ENCODE measurements around the gene HECTD4. TPM values are rescaled to one million over a fixed set of nuclear protein-coding genes. Genes with fewer than 3 reads are reported as not detected.

Gene HECTD4
- total RNA-seq, 1 experiment from 2014 or later: 32.5 TPM

DNA sequence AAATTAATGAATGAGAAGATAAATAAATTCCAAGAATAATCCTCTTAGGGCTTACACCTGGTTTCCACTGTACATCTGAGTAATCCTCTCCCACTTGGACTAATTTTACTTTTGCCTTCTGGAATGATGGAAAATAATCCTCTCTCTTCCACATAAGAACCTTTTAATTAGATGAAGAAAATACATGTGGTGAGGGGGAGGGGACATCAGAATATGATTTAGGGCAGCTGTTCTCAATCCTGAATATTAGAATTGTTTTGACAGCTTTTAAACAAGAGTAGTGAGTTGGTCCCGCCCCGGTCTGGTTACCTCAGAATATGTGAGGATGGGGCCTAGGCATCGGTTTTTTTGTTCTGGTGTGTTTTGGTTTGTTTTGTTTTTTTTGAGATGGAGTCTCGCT, 51.5 kb downstream of the HECTD4 start:
- Histone ChIP-seq H4K20me1 (ENCODE audit: insufficient read depth, low read depth, low read length) (0 out of 2 replicates have a peak, but pooled peaks cover 4% of the 10 kb centered on the region), H3K4me1 (ENCODE audit: low read length) (peaks cover 16% of the 10 kb centered on the region), H3K9me2 (replicated peaks; ENCODE audit: insufficient read depth, low read length) (no peaks in the 10 kb centered on the region), H3K36me3 (ENCODE audit: insufficient read depth, low read length) (no peaks in the 10 kb centered on the region), H3K27ac (ENCODE audit: low read length) (no peak overlapping the region), H3K79me2 (ENCODE audit: low read length) (peaks cover 69% of the 10 kb centered on the region), H2AFZ (ENCODE audit: low read length) (no peak overlapping the region), H3K4me2 (ENCODE audit: low read depth, low read length, poor library complexity, severe bottlenecking) (no peak overlapping the region), H3K27me3 (ENCODE audit: low read length) (no peaks in the 10 kb centered on the region), H3K9me3 (ENCODE audit: low read length) (no peaks in the 10 kb centered on the region), H3K9ac (ENCODE audit: low read length) (no peak overlapping the region), H3K4me3 (ENCODE audit: low read length) (no peak overlapping the region)
- DNase-seq: no peak

DNA sequence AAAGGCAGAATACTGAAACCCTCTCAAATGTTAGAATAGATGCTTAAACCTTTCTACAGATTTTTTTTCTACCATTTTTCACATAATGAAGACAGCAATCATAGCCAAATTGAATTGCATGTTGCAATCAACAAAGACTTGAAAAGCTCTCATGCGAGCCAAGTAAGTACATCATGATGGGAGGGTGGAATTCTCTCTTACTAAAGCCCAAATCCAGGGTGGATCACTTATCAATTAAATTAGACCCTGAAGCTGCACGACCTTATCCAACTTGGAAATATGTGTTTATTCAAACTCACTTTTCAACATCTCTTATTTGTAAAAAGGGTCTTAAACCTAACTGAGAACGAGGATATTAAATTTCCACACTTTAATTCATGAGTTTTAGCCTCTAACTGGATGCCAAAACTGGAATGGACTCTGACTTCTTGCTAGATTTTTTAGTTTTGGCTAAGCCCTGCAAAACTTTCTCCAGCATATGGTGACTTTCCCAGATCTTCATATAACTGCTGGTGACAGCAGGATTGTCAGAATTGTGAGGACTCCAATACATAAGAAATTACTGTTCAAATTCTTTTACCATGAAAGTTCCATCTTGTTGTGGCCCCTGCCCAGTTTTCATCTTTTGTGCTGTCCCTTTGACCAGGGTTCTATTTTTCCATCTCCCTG, 53.6 kb downstream of the HECTD4 start:
- peaks cover 30% of the 10 kb centered on the region for H3K4me1 ChIP-seq (ENCODE audit: low read length)
- 0 out of 2 replicates have a peak, but pooled peaks cover 4% of the 10 kb centered on the region for H4K20me1 ChIP-seq (ENCODE audit: insufficient read depth, low read depth, low read length)
- no peak overlapping the region for H3K4me3 ChIP-seq (ENCODE audit: low read length)
- H2AFZ ChIP-seq (ENCODE audit: low read length): no peak overlapping the region
- H3K27me3 ChIP-seq (ENCODE audit: low read length): no peaks in the 10 kb centered on the region
- H3K9ac ChIP-seq (ENCODE audit: low read length): no peak overlapping the region
- no peak overlapping the region for H3K4me2 ChIP-seq (ENCODE audit: low read depth, low read length, poor library complexity, severe bottlenecking)
- peaks cover 83% of the 10 kb centered on the region for H3K79me2 ChIP-seq (ENCODE audit: low read length)
- no peaks in the 10 kb centered on the region for H3K9me3 ChIP-seq (ENCODE audit: low read length)
- H3K27ac ChIP-seq (ENCODE audit: low read length): no peak overlapping the region
- no peaks in the 10 kb centered on the region for H3K9me2 ChIP-seq (replicated peaks; ENCODE audit: insufficient read depth, low read length)
- no peaks in the 10 kb centered on the region for H3K36me3 ChIP-seq (ENCODE audit: insufficient read depth, low read length)
- no peak for DNase-seq

DNA sequence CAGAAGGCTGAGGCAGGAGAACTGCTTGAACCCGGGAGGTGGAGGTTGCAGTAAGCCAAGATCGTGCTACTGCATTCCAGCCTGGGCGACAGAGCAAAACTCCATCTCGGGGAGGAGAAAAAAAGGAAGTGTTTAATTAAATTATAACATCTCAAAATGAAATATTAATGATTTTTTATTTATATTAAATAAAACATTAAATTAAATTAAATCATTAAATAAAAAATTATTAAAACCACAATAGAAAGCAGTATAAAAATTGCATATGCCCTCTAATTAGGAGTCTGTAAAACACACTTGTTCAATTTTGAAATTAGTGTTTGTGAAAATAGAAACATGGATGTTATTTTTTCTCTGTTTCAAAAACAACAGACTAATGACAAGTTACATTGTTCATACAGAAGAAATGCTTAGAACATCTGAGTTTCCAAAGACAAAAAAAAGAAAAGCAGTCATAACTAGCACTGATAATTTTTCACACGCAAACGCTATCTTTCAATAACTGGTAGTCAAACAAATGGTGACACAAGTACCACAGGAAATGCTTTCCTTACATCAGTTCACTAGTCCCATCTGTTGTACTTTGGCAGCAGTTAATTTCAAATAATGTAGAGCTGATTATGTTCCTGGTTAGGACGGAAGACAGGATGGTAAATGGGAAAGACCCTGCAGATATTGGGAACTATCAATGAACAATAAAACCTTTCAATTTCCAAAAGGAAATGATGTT, 54.9 kb downstream of the HECTD4 start:
- no peaks in the 10 kb centered on the region for H3K9me2 ChIP-seq (replicated peaks; ENCODE audit: insufficient read depth, low read length)
- H4K20me1 ChIP-seq (ENCODE audit: insufficient read depth, low read depth, low read length): 0 out of 2 replicates have a peak, but pooled peaks cover 4% of the 10 kb centered on the region
- no peak overlapping the region for H3K4me2 ChIP-seq (ENCODE audit: low read depth, low read length, poor library complexity, severe bottlenecking)
- H3K79me2 ChIP-seq (ENCODE audit: low read length): peaks cover 82% of the 10 kb centered on the region
- H3K27me3 ChIP-seq (ENCODE audit: low read length): no peaks in the 10 kb centered on the region
- H2AFZ ChIP-seq (ENCODE audit: low read length): no peak overlapping the region
- H3K4me1 ChIP-seq (ENCODE audit: low read length): peaks cover 20% of the 10 kb centered on the region
- no peaks in the 10 kb centered on the region for H3K36me3 ChIP-seq (ENCODE audit: insufficient read depth, low read length)
- H3K9me3 ChIP-seq (ENCODE audit: low read length): no peaks in the 10 kb centered on the region
- no peak overlapping the region for H3K27ac ChIP-seq (ENCODE audit: low read length)
- H3K4me3 ChIP-seq (ENCODE audit: low read length): no peak overlapping the region
- no peak for DNase-seq
- no peak overlapping the region for H3K9ac ChIP-seq (ENCODE audit: low read length)

DNA sequence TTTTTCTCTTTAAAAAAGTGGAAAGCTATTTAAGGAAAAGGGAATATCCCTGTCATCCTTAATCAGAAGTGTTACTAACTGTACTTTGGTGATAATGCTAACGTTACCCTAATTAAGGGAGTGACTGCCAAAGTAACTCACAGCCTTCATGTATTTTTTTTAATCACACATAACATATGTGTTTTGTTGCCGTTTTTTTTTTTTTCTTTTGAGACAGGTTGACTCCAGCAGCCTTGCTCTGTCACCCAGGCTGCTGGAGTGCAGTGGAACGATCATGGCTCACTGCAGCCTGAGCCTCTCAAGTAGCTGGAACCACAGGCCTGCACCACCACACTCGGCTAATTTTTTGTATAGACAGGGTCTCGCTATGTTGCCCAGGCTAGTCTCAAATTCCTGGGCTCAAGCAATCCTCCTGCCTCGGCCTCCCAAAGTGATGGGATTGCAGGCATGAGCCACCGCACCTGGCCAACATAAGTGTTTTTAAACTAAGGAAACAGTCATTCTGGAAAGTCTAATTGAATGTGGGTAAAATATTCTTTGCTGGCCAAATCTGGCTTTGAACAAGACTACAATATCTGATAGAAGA, 56.5 kb downstream of the HECTD4 start:
- Histone ChIP-seq H3K27me3 (ENCODE audit: low read length) (no peaks in the 10 kb centered on the region), H4K20me1 (ENCODE audit: insufficient read depth, low read depth, low read length) (0 out of 2 replicates have a peak, but pooled peaks cover 4% of the 10 kb centered on the region), H3K9ac (ENCODE audit: low read length) (no peak overlapping the region), H3K79me2 (ENCODE audit: low read length) (peaks cover 83% of the 10 kb centered on the region), H3K4me1 (ENCODE audit: low read length) (peaks cover 14% of the 10 kb centered on the region; the same call in 1 of the 2 replicates), H3K4me3 (ENCODE audit: low read length) (no peak overlapping the region), H3K9me3 (ENCODE audit: low read length) (no peaks in the 10 kb centered on the region), H3K27ac (ENCODE audit: low read length) (no peak overlapping the region), H2AFZ (ENCODE audit: low read length) (no peak overlapping the region), H3K9me2 (replicated peaks; ENCODE audit: insufficient read depth, low read length) (no peaks in the 10 kb centered on the region), H3K4me2 (ENCODE audit: low read depth, low read length, poor library complexity, severe bottlenecking) (no peak overlapping the region), H3K36me3 (ENCODE audit: insufficient read depth, low read length) (no peaks in the 10 kb centered on the region)
- no peak for DNase-seq

DNA sequence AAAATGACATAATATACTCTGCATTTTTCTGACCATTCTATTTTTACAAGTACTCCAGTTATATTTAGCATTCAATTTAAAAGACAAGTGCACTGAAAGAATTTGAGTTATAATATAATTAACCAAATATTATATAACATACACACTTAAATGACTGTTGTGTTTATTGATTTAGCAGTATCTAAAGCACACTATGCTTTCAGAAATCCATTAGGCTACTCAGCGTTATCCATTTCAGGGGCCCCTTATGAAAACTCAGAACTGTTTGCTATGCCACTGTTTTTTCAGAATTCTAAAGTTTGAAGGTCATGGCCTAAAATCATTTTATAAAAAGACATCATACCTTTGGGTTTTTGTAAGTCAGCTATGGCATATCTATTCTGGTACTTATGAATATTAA, 57.1 kb downstream of the HECTD4 start:
- Histone ChIP-seq H3K27ac (ENCODE audit: low read length) (no peak overlapping the region), H3K36me3 (ENCODE audit: insufficient read depth, low read length) (no peaks in the 10 kb centered on the region), H3K9me3 (ENCODE audit: low read length) (no peaks in the 10 kb centered on the region), H3K4me3 (ENCODE audit: low read length) (no peak overlapping the region), H3K79me2 (ENCODE audit: low read length) (peaks cover 79% of the 10 kb centered on the region), H3K27me3 (ENCODE audit: low read length) (no peaks in the 10 kb centered on the region), H4K20me1 (ENCODE audit: insufficient read depth, low read depth, low read length) (0 out of 2 replicates have a peak, but pooled peaks cover 4% of the 10 kb centered on the region), H3K9me2 (replicated peaks; ENCODE audit: insufficient read depth, low read length) (no peaks in the 10 kb centered on the region), H3K9ac (ENCODE audit: low read length) (no peak overlapping the region), H3K4me1 (ENCODE audit: low read length) (peaks cover 14% of the 10 kb centered on the region; the same call in 1 of the 2 replicates), H2AFZ (ENCODE audit: low read length) (no peak overlapping the region), H3K4me2 (ENCODE audit: low read depth, low read length, poor library complexity, severe bottlenecking) (no peak overlapping the region)
- no peak for DNase-seq

DNA sequence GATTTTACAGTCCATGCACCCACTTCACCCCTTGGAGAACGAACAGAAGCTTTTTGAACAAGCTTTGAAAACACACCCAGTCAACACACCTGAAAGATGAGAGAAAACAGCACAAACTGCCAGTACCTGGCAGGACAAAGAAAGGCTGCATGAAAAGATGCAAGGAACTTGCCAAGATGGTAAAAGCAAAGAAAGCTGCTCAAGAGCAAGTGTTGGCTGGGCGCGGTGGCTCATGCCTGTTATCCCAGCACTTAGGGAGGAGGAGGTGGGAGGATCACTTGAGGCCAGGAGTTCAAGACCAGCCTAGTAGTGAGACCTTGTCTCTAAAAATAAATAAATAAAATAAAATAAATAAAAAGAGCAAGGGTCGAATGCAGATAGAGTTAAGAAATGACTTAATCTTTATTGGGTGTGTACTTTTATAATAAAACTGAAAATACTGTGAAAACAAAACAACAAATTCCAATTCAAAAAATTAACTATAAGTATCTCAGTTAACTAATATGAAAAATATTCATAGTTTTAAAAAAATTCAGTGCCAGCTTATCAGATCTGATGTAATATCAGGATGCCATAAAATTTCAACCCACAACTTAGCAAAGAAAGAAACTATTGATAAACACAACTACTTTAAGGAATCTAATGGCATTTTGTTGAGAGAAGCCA, 59.2 kb downstream of the HECTD4 start:
- Histone ChIP-seq H3K79me2 (ENCODE audit: low read length) (peaks cover 71% of the 10 kb centered on the region), H3K27ac (ENCODE audit: low read length) (no peak overlapping the region), H4K20me1 (ENCODE audit: insufficient read depth, low read depth, low read length) (0 out of 2 replicates have a peak, but pooled peaks cover 4% of the 10 kb centered on the region), H3K36me3 (ENCODE audit: insufficient read depth, low read length) (0 out of 2 replicates have a peak, but pooled peaks cover 8% of the 10 kb centered on the region), H3K9ac (ENCODE audit: low read length) (no peak overlapping the region), H2AFZ (ENCODE audit: low read length) (no peak overlapping the region), H3K4me2 (ENCODE audit: low read depth, low read length, poor library complexity, severe bottlenecking) (no peak overlapping the region), H3K27me3 (ENCODE audit: low read length) (no peaks in the 10 kb centered on the region), H3K9me3 (ENCODE audit: low read length) (no peaks in the 10 kb centered on the region), H3K4me1 (ENCODE audit: low read length) (peaks cover 14% of the 10 kb centered on the region; the same call in 1 of the 2 replicates), H3K4me3 (ENCODE audit: low read length) (no peak overlapping the region), H3K9me2 (replicated peaks; ENCODE audit: insufficient read depth, low read length) (no peaks in the 10 kb centered on the region)
- DNase-seq: no peak

DNA sequence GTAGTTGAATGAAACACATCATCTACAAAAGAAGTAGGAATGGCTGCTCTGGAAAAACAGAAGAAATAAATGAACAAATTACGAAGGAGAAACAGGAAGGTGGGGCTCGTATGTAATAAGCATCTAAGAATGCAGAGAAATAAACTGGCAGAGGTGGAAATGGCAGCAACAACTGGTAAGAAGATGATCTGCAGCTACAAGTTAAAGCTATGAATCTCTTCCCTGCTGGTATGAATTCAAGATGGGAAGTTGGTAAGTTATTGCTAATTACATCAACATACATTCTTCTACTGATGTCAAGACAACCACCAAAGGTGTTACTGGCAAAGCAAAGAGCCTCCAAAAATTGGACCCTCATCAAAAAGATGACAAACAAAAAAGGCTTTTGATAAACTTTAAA, 59.8 kb downstream of the HECTD4 start:
- 0 out of 2 replicates have a peak, but pooled peaks cover 8% of the 10 kb centered on the region for H3K36me3 ChIP-seq (ENCODE audit: insufficient read depth, low read length)
- H3K4me2 ChIP-seq (ENCODE audit: low read depth, low read length, poor library complexity, severe bottlenecking): no peak overlapping the region
- no peaks in the 10 kb centered on the region for H3K9me3 ChIP-seq (ENCODE audit: low read length)
- H3K9ac ChIP-seq (ENCODE audit: low read length): no peak overlapping the region
- H3K27me3 ChIP-seq (ENCODE audit: low read length): no peaks in the 10 kb centered on the region
- H3K4me3 ChIP-seq (ENCODE audit: low read length): no peak overlapping the region
- 0 out of 2 replicates have a peak, but pooled peaks cover under 1% of the 10 kb centered on the region for H4K20me1 ChIP-seq (ENCODE audit: insufficient read depth, low read depth, low read length)
- H3K79me2 ChIP-seq (ENCODE audit: low read length): peaks cover 67% of the 10 kb centered on the region
- no peaks in the 10 kb centered on the region for H3K9me2 ChIP-seq (replicated peaks; ENCODE audit: insufficient read depth, low read length)
- H2AFZ ChIP-seq (ENCODE audit: low read length): no peak overlapping the region
- no peak for DNase-seq
- no peak overlapping the region for H3K27ac ChIP-seq (ENCODE audit: low read length)
- H3K4me1 ChIP-seq (ENCODE audit: low read length): peaks cover 14% of the 10 kb centered on the region; the same call in 1 of the 2 replicates
